Stimulated activated CD4-positive, alpha-beta T cell treated with anti-CD3 and anti-CD28 coated beads, Interleukin-1b, Interleukin-23, amount 100 ng/mL, for 4 hours (primary cell): Measurements from ENCODE around the gene LHFPL2.
"Not testable (repeated sequence)": the region's sequence is repeated elsewhere in the genome, so short reads cannot be mapped to it uniquely, and the experiment has no call there.

ENCODE experiments used
- DNase-seq, 2 donors: peaks; one replicate each; pipeline ENCODE4 v3.0.0-alpha.2; 2020; ENCODE audit warnings: low read depth in 2 of 2

Gene LHFPL2

DNA sequence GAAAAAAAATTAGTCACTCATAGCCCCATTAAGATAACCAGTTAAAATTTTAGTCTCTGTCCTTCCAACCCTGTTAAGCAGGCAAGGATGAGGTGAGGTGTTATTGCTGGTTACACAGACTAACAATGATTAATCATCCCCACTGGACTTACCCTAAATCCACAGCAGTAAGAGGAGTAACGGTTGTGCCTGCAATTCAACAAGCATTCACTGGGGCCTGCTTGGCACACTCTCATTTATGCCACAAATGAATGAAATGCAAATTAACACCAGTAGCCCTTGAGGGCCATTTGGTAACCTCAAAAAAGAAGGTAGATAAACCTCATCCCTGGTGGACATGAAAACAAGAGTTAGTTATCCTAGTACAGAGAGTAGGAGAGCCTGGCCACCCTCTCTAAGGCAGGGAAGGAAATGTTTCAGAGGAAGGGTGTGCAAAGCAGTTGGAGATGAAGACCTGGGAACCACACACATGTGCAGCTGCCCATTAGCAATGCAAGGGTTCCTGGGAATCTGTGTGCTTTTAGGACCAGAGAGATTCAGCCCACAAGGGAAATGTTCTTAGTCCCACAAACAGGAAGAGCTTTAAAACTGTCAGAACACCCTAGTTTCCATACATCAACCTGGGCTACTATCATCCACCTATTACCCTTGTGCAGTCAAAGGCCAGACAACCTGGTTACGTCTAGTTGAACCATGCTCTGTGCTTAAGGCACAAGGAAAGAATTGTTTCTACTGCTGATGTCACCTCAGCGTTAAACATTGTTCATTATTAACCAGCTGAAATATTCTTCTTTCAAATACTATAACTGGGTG, 7.7 kb downstream of the LHFPL2 start:
- DNase-seq = no peak

DNA sequence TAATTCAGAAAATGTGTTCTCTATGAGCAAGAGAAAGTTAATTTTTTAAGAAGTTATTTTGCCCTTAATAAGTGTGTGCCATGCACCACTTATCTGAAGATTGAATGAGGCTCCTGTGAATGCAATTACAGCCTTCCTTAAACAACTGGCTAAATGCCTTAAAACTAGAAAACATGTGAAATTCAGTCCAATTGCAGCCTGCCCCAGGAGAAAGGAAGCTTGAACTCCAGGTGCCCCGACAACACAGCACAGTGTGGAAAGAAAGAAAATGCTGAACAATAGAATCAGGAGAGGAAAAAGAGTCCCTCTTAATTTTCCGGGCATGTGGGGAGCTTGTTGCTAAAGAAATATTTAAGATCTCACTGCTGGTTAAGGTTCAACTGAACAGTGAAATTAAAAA, 8.8 kb downstream of the LHFPL2 start:
- no peak for DNase-seq

DNA sequence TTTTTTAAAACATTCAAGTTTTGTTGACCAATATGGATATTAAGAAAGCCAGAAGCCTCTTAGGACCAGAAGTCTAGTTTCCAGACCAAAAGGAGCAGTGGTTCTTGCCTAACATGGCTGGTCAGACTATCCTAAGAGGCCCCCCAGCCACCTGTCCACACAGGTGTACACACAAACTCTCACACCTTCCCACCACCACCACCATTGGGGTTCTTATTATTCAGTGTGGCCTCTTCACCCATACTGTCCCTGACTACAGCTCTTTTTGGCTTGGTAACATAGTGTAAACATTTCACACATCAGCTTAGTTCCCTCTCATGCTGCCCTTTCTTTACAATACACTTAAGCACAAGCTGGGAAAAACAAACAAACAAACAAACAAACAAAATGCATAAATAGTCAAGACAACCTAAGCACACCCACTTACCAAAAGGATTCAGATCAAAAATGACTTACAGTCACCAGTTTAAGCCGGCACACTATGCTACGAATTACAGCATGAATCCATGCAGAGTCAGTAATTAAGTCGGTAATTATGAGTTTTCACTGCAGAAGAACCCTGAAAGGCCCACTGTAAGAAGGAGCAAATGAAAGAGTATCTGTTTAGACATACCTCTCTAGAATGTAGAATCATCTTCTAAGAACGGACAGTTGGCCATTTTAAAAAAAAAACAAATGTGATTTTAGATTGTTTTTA, 9.5 kb downstream of the LHFPL2 start:
- no peak for DNase-seq

DNA sequence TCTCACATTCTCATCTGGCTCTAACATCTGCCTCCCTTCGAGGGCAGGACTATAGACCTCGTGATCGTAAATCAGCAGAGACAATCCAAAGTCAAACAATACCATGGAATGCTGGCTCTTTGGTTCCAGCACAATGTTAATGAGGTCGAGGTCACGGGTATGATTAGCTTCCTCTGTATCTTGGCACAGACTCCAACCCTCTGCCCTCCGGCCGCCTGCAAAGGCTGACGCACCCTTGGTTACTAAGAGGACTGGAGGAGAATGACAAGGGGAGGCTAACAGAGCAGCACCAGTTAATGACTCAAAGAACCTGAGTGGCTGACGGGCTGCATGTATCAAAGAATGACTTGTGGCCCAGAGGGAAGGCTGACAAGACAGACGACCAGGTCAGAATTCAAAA, 10.1 kb downstream of the LHFPL2 start:
- no peak for DNase-seq

DNA sequence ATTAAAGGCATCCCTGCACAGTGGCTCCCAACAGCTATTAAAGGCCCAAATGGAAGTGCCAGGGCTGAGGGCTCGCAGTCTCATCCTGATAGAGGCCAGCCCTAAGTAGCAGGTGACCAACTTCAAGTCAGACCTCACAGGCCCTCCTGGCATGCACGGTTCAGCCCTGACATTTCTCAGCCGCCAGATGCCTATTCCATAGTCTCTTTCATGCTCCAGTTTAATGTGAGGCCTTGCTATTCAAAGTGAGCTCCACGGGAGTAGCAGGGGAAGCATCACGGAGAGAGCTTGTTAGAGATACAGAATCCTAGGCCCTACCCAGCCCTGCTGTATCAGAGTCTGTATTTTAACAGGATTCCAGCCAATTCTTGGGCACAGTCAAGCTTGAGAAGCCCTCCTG, 11.1 kb downstream of the LHFPL2 start:
- DNase-seq = no peak

DNA sequence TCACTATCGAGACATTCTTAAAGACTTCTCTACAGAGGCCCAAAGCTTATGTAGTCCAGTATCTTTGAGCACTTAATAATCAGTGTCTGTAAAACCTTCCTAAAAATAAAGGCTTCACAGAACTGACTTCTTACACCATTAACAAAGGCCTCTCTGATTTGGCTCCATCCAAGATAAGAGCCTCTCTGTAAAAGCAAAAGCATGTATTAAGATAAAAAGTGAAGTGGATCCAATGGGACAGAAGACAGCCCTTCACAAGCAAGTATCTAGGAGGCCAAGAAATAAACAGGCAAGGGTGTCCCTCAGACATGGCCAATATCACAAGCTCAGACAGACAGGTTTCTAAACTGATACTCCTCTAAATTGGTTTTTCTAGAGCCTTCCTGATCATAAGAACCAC, 11.9 kb downstream of the LHFPL2 start:
- no peak for DNase-seq

DNA sequence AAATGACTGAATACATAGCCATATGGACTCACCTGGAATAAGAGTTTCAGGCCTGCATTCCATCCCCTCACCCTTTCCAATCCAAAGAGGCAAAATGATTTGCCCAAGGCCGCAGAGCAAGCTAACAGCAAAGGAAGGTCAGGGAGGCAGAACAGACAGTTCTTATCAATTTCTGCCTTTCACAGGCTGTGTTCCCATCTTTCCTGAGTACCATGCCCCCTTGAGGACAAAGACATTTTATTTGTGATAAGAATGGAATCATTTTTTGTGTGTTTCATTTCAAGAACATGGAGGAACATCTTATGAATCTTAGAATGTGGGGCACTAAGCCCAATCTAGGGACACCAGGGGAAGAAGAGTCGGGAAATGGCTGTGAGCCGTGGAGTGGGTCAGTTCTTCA, 13.9 kb downstream of the LHFPL2 start:
- no peak for DNase-seq

DNA sequence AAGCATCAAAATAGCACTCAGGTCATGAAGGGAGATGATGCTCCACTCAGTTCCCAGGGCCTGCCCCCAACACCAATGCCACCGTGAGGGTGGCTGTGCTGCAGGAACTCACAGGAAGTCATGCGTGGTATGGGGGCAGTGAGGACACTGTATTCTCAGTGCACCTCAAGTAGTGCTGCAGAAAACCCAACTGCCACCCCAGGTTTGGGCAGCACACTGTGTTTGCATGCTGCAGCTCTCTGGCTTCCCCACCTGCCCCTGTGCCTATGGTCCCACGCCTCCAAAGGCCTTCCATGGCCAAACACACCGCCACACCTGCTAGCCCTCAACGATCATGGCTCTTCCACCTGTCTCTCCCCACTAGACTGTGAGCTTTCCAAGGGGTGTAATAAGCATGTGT, 14.3 kb downstream of the LHFPL2 start:
- no peak for DNase-seq

DNA sequence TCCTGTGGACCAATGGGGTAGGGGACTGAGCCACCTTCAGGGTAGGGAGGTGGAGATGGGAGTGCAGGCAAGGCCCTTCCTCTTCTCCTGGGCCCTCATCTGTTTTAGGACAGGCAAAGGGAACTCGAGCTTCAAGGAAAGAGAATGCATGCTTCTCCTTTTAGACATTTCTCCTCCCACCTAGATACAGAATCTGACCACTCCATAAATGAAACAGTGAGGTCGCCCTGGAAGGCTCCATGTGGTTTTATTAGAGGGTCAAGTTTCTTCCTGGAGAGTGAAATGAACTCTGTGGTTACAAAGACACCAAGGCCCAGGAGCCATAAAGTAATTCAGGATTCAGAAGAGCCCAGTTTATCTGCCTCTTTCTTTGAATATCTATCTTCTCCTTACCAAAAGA, 14.9 kb downstream of the LHFPL2 start:
- DNase-seq = no peak

DNA sequence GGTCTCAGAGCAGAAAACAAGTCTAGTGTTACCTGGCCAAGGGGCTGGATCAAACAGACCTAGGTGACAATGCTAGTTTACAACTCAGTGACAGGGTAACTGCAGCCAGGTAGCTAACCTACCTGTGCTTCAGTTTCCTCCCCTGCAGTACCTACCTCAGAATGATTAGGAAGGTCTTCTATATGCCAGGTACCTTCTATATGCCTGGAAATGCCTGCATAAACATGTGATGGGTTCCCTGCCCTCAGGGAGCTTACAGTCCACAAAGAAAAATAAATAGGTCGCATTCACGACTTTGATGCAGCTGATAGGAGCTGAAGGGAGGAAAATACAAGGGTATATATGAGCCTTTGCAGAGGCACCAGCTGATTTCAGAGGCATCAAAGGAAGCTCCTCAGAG, 16.1 kb downstream of the LHFPL2 start:
- DNase-seq = no peak

DNA sequence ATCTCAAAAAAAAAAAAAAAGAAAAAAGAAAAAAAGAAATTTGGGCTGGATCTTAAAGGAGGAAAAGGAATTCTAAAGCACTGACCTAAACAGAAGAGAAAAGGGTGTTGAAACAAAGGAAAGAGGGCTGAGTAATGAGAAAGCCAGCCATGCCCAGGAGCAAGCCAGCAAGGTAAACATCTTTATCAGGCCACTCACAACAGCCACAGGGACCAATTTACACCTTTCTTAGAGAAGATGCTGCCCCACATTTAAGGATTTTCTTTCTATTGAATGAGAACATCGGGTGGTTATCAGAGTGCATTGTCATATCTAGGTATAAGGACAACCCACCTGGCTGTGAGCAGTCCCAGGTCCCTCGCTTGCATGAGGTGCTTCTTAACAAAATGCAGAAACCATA, 16.6 kb downstream of the LHFPL2 start:
- no peak for DNase-seq

DNA sequence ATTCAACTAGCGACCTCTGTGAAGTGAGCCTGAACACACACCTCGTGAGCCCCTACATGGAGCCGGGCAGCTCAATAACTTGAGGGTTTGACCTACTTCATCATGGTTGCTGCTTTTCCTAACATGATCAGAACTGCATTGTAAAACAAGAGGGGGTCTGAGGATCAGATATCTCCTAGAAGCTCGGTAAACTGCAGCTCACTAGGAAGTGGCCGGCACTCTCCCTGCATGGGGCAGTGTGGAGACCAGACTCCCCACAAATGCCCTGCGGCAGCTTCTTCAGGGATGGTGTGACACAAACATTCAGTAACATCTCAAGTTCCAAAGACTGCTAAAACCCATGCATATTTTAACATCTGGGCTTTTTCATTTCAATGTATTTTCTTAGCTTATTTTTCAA, 18.5 kb downstream of the LHFPL2 start:
- DNase-seq = no peak

DNA sequence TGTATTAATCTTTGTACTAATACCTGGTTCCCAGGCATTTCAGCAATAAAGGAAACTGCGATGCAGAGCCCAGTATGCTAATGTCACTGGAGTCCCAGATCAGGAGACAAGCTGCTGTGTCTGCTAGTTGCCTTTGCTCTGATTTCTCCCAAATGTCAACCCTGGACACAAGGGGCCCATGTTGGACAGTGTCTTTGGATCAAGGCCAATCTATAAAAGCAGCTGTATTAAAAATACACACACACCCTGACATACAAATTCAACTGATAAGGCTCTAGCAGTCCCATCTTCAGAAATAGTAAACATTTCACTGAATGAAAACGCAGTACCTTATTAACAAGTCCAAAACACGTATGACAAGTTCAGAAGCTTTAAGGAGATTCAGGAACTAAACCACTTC, 18.9 kb downstream of the LHFPL2 start:
- no peak for DNase-seq

DNA sequence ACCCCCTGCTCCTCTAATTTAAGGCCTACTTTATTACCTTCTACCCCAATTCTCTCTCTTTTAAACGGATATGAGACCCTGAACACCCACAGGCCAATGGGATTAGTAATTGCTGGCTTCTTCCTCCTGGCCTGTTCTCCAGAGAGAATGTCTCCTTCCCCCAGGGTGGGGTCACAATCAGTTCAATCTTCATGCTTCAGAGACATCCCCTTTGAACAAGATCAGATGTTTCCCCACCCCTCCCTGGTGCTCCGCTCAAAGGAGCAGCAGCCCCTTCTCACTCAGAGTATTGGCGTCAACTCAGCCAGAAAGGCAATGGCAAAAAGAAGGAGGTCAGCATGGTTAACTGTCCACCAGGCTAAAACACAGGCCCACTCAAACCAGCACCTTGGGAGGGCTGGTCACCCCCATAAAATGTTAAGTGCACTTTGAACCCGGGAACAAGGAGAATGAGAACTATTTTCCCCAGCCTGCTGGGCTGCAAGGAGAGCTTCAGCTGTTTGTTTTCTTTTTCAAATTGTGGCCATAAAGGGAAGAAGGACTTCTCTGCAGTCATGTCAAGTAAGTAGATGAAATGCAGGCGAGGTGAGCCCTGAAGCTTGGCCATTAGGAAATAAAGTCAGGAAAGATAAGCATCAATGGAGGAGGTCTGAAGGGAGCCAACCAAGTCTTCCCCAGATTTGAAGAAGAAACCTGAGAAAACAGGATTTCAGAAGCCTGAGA, 20.1 kb downstream of the LHFPL2 start:
- DNase-seq = no peak

DNA sequence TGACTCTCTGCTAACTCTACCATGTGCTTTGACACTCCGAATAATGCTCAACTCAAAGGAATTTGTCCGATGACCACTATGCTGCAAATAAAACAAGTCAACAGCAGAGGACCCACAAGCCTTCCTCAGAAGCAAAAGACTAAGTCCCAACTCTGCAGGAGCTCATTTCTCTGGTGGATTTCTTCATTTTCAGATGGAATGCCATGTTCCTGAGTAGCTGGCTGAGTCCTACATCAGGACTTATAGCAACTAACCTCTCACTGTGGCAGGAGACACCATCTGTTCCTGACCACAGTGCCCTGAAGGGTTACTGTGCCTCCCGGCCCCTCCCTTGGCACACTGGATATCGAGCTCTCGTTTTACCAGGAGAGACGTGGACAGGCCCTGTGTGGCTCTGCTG, 20.8 kb downstream of the LHFPL2 start:
- DNase-seq = no peak

DNA sequence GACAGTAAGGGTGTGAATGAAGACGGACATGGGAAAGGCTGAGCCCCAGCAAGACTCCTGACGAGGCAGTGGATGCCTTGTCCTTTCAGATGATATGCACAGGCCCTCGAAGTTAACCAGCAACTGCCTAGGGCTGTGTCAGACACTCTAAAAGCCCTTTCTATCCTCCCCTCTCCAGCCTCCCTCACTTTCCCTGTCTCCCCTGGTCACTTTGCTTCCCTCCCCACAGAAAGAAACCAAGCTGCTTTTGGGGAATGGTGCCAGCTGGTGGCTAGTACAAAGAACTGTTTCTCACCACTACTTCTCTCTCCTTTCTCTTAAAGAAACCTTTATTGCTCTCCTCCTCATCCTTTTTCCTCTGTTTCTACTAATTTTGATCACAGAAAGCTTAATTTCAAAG, 21.4 kb downstream of the LHFPL2 start:
- DNase-seq = no peak

DNA sequence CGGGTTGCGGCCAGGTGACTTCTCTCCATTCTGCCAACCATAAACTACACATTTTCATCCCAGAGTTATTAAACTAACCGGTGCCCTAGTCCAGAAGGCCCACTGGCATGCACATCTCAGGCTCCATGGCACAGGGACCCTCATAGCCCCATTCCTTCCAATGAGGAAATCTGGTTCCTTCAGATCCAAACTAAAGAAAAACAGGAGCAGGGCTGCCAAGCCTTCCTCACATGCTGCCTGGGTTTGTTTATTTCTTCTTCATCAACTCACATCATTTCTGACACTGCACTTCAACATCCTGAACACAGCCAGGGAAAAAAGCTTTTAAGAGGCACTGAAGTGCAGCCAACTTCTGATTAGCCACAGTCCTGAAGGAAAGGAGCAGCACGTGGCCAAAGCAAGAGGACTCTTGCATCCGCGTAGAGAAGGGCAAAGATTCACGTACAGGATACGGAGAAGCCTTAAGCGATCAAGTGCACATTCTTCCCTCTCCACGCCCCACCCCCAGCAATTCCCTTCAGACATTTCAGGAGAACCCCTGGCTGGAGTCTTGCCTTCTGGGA, 22.5 kb downstream of the LHFPL2 start:
- no peak for DNase-seq

DNA sequence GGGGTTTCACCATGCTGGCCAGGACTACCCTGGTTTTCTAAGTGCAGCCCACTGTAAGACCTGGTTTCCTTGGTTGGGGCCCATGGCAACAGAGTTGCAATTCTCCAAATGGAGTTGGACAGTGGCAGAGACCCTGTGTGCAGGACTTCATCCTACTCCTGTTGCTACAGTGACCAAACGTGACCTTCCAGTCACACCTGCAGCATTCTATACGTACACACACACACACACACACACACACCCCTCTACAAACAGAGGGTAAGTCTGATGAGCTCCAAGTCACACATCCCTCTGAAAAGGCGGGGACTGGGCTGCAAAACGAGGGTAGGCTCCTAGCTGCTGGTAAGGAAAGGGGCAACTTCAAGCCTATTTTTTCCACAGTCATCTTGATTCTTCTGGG, 23.6 kb downstream of the LHFPL2 start:
- DNase-seq = no peak

DNA sequence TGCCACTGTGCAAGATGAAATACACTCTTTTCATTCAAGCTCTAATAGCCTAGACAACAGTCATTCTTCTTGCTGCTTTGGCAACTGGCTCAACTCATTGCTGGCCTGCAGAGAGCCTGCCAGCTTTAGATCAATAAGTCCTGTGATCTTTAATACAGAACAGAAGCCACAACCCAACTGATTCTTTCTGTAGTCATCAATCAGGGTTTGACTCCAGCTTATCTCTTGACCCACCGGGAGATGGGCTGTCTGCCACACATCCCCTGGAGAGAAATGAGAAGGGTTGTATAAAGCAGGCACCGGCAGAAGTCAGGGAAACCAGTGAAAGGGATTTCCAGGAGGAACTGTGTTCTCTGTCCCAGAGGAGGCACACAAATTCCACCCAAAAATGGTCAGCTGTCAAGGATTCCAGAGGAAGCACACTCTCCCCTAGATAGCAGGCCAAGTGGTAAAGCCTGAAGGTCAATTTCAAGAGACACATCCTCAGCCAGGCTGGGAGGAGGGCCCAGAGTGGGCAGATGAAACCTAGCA, 24.5 kb downstream of the LHFPL2 start:
- DNase-seq = no peak

DNA sequence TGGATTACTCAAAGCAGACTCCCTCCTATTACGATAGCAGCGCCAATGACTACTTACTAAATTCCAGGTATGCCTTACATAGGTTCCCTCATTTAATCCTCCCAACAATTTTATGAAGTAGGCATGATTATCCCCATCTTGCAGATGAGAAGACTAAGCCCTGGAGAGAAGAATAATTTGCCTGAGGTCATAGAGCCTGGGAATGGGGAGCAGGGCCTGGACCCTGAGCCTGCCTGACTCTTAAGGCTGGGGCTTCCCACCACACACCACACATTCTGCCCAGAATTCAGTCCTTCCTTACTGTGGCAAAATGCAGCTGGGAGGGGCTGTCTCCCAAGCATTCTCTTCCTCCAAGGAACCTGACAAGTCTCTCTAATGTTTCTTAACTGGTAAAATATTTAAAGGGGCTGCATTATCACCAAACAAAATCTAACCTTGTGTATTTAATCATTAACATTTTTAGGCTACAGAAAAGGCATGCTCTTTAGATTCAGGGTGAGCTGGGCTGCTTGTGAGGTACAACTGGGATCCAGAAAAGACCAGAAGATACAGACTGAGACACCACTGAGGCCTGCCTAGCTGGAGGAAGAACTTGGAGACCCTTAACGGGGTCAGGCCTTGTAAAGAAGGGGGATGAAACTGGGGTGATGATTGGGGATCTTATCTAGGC, 26.1 kb downstream of the LHFPL2 start:
- DNase-seq = no peak

DNA sequence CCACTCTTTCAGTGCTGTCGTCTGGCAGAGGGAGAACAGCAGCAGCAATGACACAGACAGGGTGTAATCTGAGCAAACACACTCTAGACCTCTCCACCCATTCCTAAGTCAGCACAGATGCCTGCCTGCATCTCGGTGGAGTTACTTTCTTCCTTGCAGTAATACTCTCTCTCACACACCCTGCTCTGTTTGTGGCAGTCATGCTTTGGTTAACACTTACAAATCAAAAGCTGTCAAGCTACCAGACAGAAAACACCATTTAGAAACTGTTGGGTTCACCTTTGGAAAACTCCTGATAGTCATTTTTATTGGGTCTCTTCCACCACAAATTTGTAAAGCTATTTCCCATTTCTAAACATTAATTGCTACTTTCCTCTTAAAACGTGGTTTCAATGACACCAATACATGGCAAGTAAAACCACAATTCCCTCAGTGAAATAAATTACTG, 27.3 kb downstream of the LHFPL2 start:
- DNase-seq = no peak

DNA sequence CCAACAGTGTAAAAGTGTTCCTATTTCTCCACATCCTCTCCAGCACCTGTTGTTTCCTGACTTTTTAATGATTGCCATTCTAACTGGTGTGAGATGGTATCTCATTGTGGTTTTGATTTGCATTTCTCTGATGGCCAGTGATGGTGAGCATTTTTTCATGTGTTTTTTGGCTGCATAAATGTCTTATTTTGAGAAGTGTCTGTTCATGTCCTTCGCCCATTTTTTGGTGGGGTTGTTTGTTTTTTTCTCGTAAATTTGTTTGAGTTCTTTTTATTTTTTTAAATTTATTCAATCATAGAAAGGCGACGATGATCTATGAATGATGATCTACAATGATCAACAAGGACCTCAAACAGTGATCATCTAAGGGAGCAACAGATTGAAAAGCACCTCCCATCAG, 28.5 kb downstream of the LHFPL2 start:
- DNase-seq = not testable (repeated sequence)
